OCI-M2 (cell line): Measurements from ENCODE around the gene NSG2.

ENCODE experiments used
- DNase-seq: peaks from one replicate; lab custom pipeline; 2025; ENCODE audit not compliant: unreplicated experiment; lab: John Stamatoyannopoulos, UW

Gene NSG2

GRCh38 chr5:174059247-174059646 is 13.7 kb downstream of the NSG2 start:
- DNase-seq, result no peak

- DNase-seq, result no peak
Measured at GRCh38 chr5:174063082-174063756, 17.7 kb downstream of the NSG2 start.

GRCh38 chr5:174064171-174064570 is 18.7 kb downstream of the NSG2 start:
- no peak for DNase-seq

- no peak for DNase-seq
Measured at GRCh38 chr5:174065528-174066197, 20.2 kb downstream of the NSG2 start.

GRCh38 chr5:174067499-174067898 is 22.0 kb downstream of the NSG2 start:
- DNase-seq, result no peak

- no peak for DNase-seq
Measured at GRCh38 chr5:174071484-174071883, 26.0 kb downstream of the NSG2 start.

- DNase-seq, result no peak
Measured at GRCh38 chr5:174073122-174073660, 27.7 kb downstream of the NSG2 start.

GRCh38 chr5:174074369-174074768 is 28.9 kb downstream of the NSG2 start:
- DNase-seq, result no peak

- DNase-seq, result no peak
Measured at GRCh38 chr5:174078416-174078815, 32.9 kb downstream of the NSG2 start.

GRCh38 chr5:174082286-174082685 is 36.8 kb downstream of the NSG2 start:
- no peak for DNase-seq

GRCh38 chr5:174083056-174083827 is 37.7 kb downstream of the NSG2 start:
- DNase-seq, result no peak

GRCh38 chr5:174084691-174085154 is 39.2 kb downstream of the NSG2 start:
- no peak for DNase-seq

GRCh38 chr5:174086751-174087150 is 41.2 kb downstream of the NSG2 start:
- DNase-seq, result no peak

GRCh38 chr5:174087783-174088182 is 42.3 kb downstream of the NSG2 start:
- no peak for DNase-seq

GRCh38 chr5:174090129-174090528 is 44.6 kb downstream of the NSG2 start:
- no peak for DNase-seq

- no peak for DNase-seq
Measured at GRCh38 chr5:174093123-174093522, 47.6 kb downstream of the NSG2 start.

- no peak for DNase-seq
Measured at GRCh38 chr5:174094857-174095606, 49.5 kb downstream of the NSG2 start.

- no peak for DNase-seq
Measured at GRCh38 chr5:174096619-174097018, 51.1 kb downstream of the NSG2 start.

GRCh38 chr5:174097486-174098185 is 52.1 kb downstream of the NSG2 start:
- no peak for DNase-seq

GRCh38 chr5:174098694-174099093 is 53.2 kb downstream of the NSG2 start:
- DNase-seq, result no peak
